Immature natural killer cell (primary cell): Measurements from ENCODE around the gene LYL1. TPM values are rescaled to one million over a fixed set of nuclear protein-coding genes. Genes with fewer than 3 reads are reported as not detected.
A peak's percentile ranks its signal among the peaks of the same experiment; 100 is the strongest.
"Not testable (repeated sequence)": the region's sequence is repeated elsewhere in the genome, so short reads cannot be mapped to it uniquely, and the experiment has no call there.

Experiments
- DNase-seq, 3 donors: peaks; one replicate each; pipeline ENCODE4 v3.0.0; 2022; ENCODE audit warnings: mixed read lengths in 1 of 3
- H3K27ac Mint-ChIP-seq, 6 donors: one replicate each; pipeline ENCODE4 v1.8.0; 2020; ENCODE audit warnings: mixed read lengths in 6 of 6, mild to moderate bottlenecking in 5 of 6, inconsistent platforms in 4 of 6, moderate library complexity in 3 of 6
- H3K27me3 Mint-ChIP-seq, 3 donors: one replicate each; pipeline ENCODE4 v1.8.0; 2020 to 2021; ENCODE audit warnings: low read depth in 3 of 3, mild to moderate bottlenecking in 3 of 3, mixed read lengths in 3 of 3, moderate library complexity in 3 of 3, inconsistent platforms in 1 of 3
- H3K36me3 Mint-ChIP-seq, 3 donors: one replicate each; pipeline ENCODE4 v1.8.0; 2020; ENCODE audit warnings: mixed read lengths in 3 of 3, inconsistent platforms in 2 of 3, mild to moderate bottlenecking in 2 of 3
- H3K4me1 Mint-ChIP-seq, 2 donors: one replicate each; pipeline ENCODE4 v1.8.0; 2020; ENCODE audit warnings: inconsistent platforms in 2 of 2, mild to moderate bottlenecking in 2 of 2, mixed read lengths in 2 of 2, moderate library complexity in 1 of 2
- H3K4me3 Mint-ChIP-seq, 5 donors: one replicate each; pipeline ENCODE4 v1.8.0; 2020; ENCODE audit warnings: mild to moderate bottlenecking in 5 of 5, mixed read lengths in 5 of 5, inconsistent platforms in 3 of 5, moderate library complexity in 3 of 5
- H3K9me3 Mint-ChIP-seq, 6 donors: one replicate each; pipeline ENCODE4 v1.8.0; 2020; ENCODE audit warnings: mild to moderate bottlenecking in 6 of 6, mixed read lengths in 6 of 6, inconsistent platforms in 4 of 6, moderate library complexity in 3 of 6
- polyA plus RNA-seq, 3 donors: library from polyadenylated mRNA; unstranded; fragments of 300-500 nt; fragmentation: Illumina TruSeq; gene quantifications; one replicate each; pipeline ENCODE4 v1.2.3, GENCODE V29; 2021

Gene LYL1
- 1 to 10 TPM; 1.1 to 2.2 (median 2.1) TPM for polyA plus RNA-seq

- peaks cover 2 to 6% (median 4%) of the 10 kb centered on the region in 6 donors for H3K9me3 Mint-ChIP-seq
- H3K27me3 Mint-ChIP-seq: peaks cover 22 to 28% (median 23%) of the 10 kb centered on the region in 3 donors
- DNase-seq: peak in 1 of 3 donors; percentile 32
- H3K4me3 Mint-ChIP-seq: peak within 1 kb of the TSS; percentile 45 to 70 (median 63)
- peak within 1 kb of the TSS in 3 of 6 donors; percentile 14 to 64 (median 55) for H3K27ac Mint-ChIP-seq
- H3K36me3 Mint-ChIP-seq: no peaks in the 10 kb centered on the region
- H3K4me1 Mint-ChIP-seq: peaks cover 46% of the 10 kb centered on the region in 2 donors
These were observed at the start of gene LYL1 for GRCh38 chr19:13102666-13103580. TSS of gene LYL1 (minus strand) at chr19:13102858. CDS start at chr19:13101171, 1,687 bp downstream.

- Mint-ChIP-seq H3K4me3 (peak overlapping the region; percentile 93 to 99 (median 97)), H3K4me1 (peaks cover 50 to 58% of the 10 kb centered on the region in 2 donors), H3K27ac (peak overlapping the region; percentile 95 to 99 (median 98)), H3K9me3 (no peaks in the 10 kb centered on the region), H3K36me3 (peaks cover 3 to 16% (median 11%) of the 10 kb centered on the region in 3 donors), H3K27me3 (peaks cover 38 to 51% (median 45%) of the 10 kb centered on the region in 3 donors)
- peak; percentile 96 to 97 (median 97) for DNase-seq
These were observed 49.1 kb upstream of the LYL1 start for GRCh38 chr19:13151605-13152355.

- DNase-seq: no peak
- H3K9me3 Mint-ChIP-seq: no peaks in the 10 kb centered on the region
- H3K36me3 Mint-ChIP-seq: peaks cover 3 to 17% (median 11%) of the 10 kb centered on the region in 3 donors
- H3K27ac Mint-ChIP-seq: peak overlapping the region; percentile 90 to 99 (median 98)
- H3K4me1 Mint-ChIP-seq: peaks cover 43 to 52% of the 10 kb centered on the region in 2 donors
- H3K4me3 Mint-ChIP-seq: peak overlapping the region; percentile 93 to 99 (median 97)
- peaks cover 38 to 48% (median 39%) of the 10 kb centered on the region in 3 donors for H3K27me3 Mint-ChIP-seq
These were observed 48.4 kb upstream of the LYL1 start for GRCh38 chr19:13150931-13151604.

GRCh38 chr19:13150187-13150930 lies 47.7 kb upstream of the LYL1 start, which contains the start of the genes IER2 and STX10:
TSS of gene IER2 (plus strand) at chr19:13150411. CDS start at chr19:13153187, 2,776 bp downstream.
TSS of gene STX10 (minus strand) at chr19:13150375. CDS start at chr19:13150173, 202 bp downstream.
- H3K27me3 Mint-ChIP-seq: peaks cover 35 to 42% (median 35%) of the 10 kb centered on the region in 3 donors
- H3K9me3 Mint-ChIP-seq: no peaks in the 10 kb centered on the region
- H3K4me3 Mint-ChIP-seq: peak within 1 kb of the TSS; percentile 93 to 99 (median 97)
- H3K4me1 Mint-ChIP-seq: peaks cover 40 to 46% of the 10 kb centered on the region in 2 donors
- H3K27ac Mint-ChIP-seq: peak within 1 kb of the TSS; percentile 90 to 99 (median 98)
- peak; percentile 92 to 93 (median 92) for DNase-seq
- peaks cover 3 to 17% (median 11%) of the 10 kb centered on the region in 3 donors for H3K36me3 Mint-ChIP-seq

GRCh38 chr19:13149628-13150186 lies 47.0 kb upstream of the LYL1 start:
- H3K4me3 Mint-ChIP-seq: peak overlapping the region; percentile 93 to 99 (median 97)
- H3K27me3 Mint-ChIP-seq: peaks cover 28 to 35% (median 28%) of the 10 kb centered on the region in 3 donors
- H3K9me3 Mint-ChIP-seq: no peaks in the 10 kb centered on the region
- peak overlapping the region; percentile 90 to 99 (median 98) for H3K27ac Mint-ChIP-seq
- H3K4me1 Mint-ChIP-seq: peaks cover 35 to 42% of the 10 kb centered on the region in 2 donors
- peaks cover 3 to 14% (median 9%) of the 10 kb centered on the region in 3 donors for H3K36me3 Mint-ChIP-seq
- no peak for DNase-seq

GRCh38 chr19:13149173-13149627 lies 46.5 kb upstream of the LYL1 start:
- not testable (repeated sequence) for H3K36me3 Mint-ChIP-seq, H3K9me3 Mint-ChIP-seq, DNase-seq
- H3K4me3 Mint-ChIP-seq: peak overlapping the region; percentile 80 to 99 (median 97)
- peaks cover 23 to 30% (median 23%) of the 10 kb centered on the region in 3 donors for H3K27me3 Mint-ChIP-seq
- peak overlapping the region in 5 of 6 donors; percentile 39 to 67 (median 51) for H3K27ac Mint-ChIP-seq
- peaks cover 32 to 42% of the 10 kb centered on the region in 2 donors for H3K4me1 Mint-ChIP-seq

GRCh38 chr19:13146763-13147563 lies 44.3 kb upstream of the LYL1 start:
- no peak for DNase-seq
- Mint-ChIP-seq H3K36me3 (peaks cover 0 to 4% (median 0%) of the 10 kb centered on the region in 3 donors), H3K27me3 (peaks cover 6 to 10% (median 8%) of the 10 kb centered on the region in 3 donors), H3K4me1 (peaks cover 29 to 31% of the 10 kb centered on the region in 2 donors), H3K4me3 (no peak overlapping the region), H3K9me3 (no peaks in the 10 kb centered on the region), H3K27ac (no peak overlapping the region)

- no peak overlapping the region for H3K27ac Mint-ChIP-seq
These were observed 37.1 kb upstream of the LYL1 start for GRCh38 chr19:13139633-13140311.

GRCh38 chr19:13138916-13139198 lies 36.2 kb upstream of the LYL1 start:
- no peak for DNase-seq
- Mint-ChIP-seq H3K4me3 (no peak overlapping the region), H3K36me3 (peaks cover 0 to 6% (median 0%) of the 10 kb centered on the region in 3 donors), H3K4me1 (peaks cover 0 to 3% of the 10 kb centered on the region in 2 donors), H3K27me3 (peaks cover 0 to 3% (median 0%) of the 10 kb centered on the region in 3 donors), H3K27ac (no peak overlapping the region), H3K9me3 (no peaks in the 10 kb centered on the region)

More at GRCh38 chr19:13139633-13140311, 37.1 kb upstream of the LYL1 start:
- peaks cover 0 to 6% (median 0%) of the 10 kb centered on the region in 3 donors for H3K36me3 Mint-ChIP-seq
- no peak overlapping the region for H3K4me3 Mint-ChIP-seq
- H3K9me3 Mint-ChIP-seq: no peaks in the 10 kb centered on the region
- no peaks in the 10 kb centered on the region for H3K4me1 Mint-ChIP-seq
- no peaks in the 10 kb centered on the region for H3K27me3 Mint-ChIP-seq
- no peak for DNase-seq

- Mint-ChIP-seq H3K36me3 (peaks cover 0 to 6% (median 0%) of the 10 kb centered on the region in 3 donors), H3K27ac (no peak overlapping the region), H3K9me3 (no peaks in the 10 kb centered on the region), H3K4me3 (no peak overlapping the region), H3K27me3 (peaks cover 0 to 3% (median 0%) of the 10 kb centered on the region in 3 donors), H3K4me1 (peaks cover 5 to 8% of the 10 kb centered on the region in 2 donors)
- DNase-seq: no peak
These were observed 35.7 kb upstream of the LYL1 start for GRCh38 chr19:13138171-13138915.
